Upper lobe of left lung (tissue), 4 donors: ENCODE data around the gene PPP1R37.

Experiments used
- CTCF ChIP-seq, 6 experiments: fragments of 450-650 bp in 4 of 6; fragments of 200-600 bp in 2 of 6; sonication (generic) in 2 of 6; IDR thresholded peaks; one replicate each; pipeline ENCODE4 v1.5.1; 2016 to 2019; ENCODE audit warnings: antibody characterized with exemption in 6 of 6
- POLR2AphosphoS5 ChIP-seq, 2 donors: sonication (generic); formaldehyde crosslinking; IDR thresholded peaks; one replicate each; pipeline ENCODE4 v1.5.1; 2017; ENCODE audit warnings: antibody characterized with exemption in 2 of 2

GRCh38 chr19:45045671-45046353 lies 47.2 kb upstream of the PPP1R37 start:
- TF ChIP-seq CTCF (IDR thresholded peaks at IDR 0.05) (no peak), POLR2AphosphoS5 (IDR thresholded peaks at IDR 0.05) (no peak)
